Ishikawa (cell line): ENCODE measurements around the gene PDE11A.

Experiments
- EP300 ChIP-seq: IDR thresholded peaks from 2 replicates; pipeline ENCODE4 v1.6.1; 2012; ENCODE audit warnings: borderline replicate concordance
- FOXM1 ChIP-seq: IDR thresholded peaks from 2 replicates; pipeline ENCODE4 v1.6.1; 2012; ENCODE audit warnings: low read depth, borderline replicate concordance
- NFIC ChIP-seq: IDR thresholded peaks from 2 replicates; pipeline ENCODE4 v1.6.1; 2012
- RAD21 ChIP-seq: IDR thresholded peaks from 2 replicates; pipeline ENCODE4 v1.6.1; 2012; ENCODE audit warnings: low read depth
- REST ChIP-seq: IDR thresholded peaks from 2 replicates; pipeline ENCODE4 v1.6.1; 2012; ENCODE audit warnings: low read depth, mild to moderate bottlenecking
- TAF1 ChIP-seq: IDR thresholded peaks from 2 replicates; pipeline ENCODE4 v1.6.1; 2012; ENCODE audit warnings: low read depth, mild to moderate bottlenecking
- YY1 ChIP-seq: IDR thresholded peaks from 2 replicates; pipeline ENCODE4 v1.6.1; 2012; ENCODE audit warnings: low read depth
- TF ChIP-seq, protein P1 (sequence below): IDR thresholded peaks from 2 replicates; pipeline ENCODE4 v1.6.1; 2012
- TF ChIP-seq, protein P2 (sequence below): IDR thresholded peaks from 2 replicates; pipeline ENCODE4 v1.6.1; 2012

GRCh38 chr2:177797808-177798207 is 274.8 kb downstream of the PDE11A start:
- TF ChIP-seq, protein P1, sequence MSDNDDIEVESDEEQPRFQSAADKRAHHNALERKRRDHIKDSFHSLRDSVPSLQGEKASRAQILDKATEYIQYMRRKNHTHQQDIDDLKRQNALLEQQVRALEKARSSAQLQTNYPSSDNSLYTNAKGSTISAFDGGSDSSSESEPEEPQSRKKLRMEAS, result no peak
- TF ChIP-seq TAF1, result no peak
- TF ChIP-seq YY1, result no peak
- TF ChIP-seq NFIC, result no peak
- no peak for TF ChIP-seq EP300
- TF ChIP-seq, protein P2, sequence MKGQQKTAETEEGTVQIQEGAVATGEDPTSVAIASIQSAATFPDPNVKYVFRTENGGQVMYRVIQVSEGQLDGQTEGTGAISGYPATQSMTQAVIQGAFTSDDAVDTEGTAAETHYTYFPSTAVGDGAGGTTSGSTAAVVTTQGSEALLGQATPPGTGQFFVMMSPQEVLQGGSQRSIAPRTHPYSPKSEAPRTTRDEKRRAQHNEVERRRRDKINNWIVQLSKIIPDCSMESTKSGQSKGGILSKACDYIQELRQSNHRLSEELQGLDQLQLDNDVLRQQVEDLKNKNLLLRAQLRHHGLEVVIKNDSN, result no peak
- TF ChIP-seq RAD21, result no peak
- no peak for TF ChIP-seq REST
- TF ChIP-seq FOXM1, result no peak
